OCI-M2 (cell line): Measurements from ENCODE around the gene BAZ1B.
A peak's percentile ranks its signal among the peaks of the same experiment; 100 is the strongest.
"Not testable (repeated sequence)": the region's sequence is repeated elsewhere in the genome, so short reads cannot be mapped to it uniquely, and the experiment has no call there.

Experiments used
- DNase-seq: peaks from one replicate; lab custom pipeline; 2025; ENCODE audit not compliant: unreplicated experiment; lab: John Stamatoyannopoulos, UW

Gene BAZ1B

DNA sequence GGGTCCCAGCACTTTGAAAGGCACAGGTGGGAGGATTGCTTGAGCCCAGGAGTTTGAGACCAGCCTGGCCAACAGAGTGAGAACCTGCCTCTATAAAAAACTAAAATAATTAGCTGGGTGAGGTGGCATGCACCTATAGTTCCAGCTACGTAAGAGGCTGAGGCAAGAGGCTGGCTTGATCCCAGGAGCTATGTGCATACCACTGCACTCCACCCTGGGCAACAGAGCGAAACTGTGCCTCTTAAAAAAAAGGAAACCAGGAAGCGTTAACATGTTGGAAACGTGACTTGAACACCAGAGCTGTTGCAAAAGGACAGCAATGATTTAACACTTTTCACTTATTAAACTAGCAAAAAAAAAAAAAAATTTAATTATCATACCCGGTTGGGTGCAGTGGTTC is 12.6 kb downstream of the BAZ1B start:
- DNase-seq = no peak

DNA sequence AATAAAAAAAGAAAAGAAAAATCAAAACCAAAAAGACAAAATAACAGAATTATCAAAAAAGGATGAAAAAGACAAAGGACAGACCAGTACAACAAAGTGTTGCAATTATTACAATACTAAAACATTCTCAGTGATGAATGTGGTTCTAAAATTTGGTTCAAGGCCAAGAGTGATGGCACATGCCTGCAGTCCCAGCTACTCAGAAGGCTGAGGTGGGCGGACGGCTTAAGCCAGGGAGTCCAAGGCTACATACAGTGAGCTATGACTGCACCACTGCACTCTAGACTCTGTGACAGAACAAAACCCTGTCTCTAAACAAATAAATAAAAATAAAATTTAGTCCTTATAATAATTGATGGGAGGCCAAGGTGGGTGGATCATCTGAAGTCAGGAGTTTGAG is 14.5 kb downstream of the BAZ1B start:
- no peak for DNase-seq

GRCh38 chr7:73504920-73505319 is 17.2 kb downstream of the BAZ1B start:
- no peak for DNase-seq

GRCh38 chr7:73504017-73504416 is 18.1 kb downstream of the BAZ1B start:
- no peak for DNase-seq

GRCh38 chr7:73503229-73503628 is 18.9 kb downstream of the BAZ1B start:
- no peak for DNase-seq

DNA sequence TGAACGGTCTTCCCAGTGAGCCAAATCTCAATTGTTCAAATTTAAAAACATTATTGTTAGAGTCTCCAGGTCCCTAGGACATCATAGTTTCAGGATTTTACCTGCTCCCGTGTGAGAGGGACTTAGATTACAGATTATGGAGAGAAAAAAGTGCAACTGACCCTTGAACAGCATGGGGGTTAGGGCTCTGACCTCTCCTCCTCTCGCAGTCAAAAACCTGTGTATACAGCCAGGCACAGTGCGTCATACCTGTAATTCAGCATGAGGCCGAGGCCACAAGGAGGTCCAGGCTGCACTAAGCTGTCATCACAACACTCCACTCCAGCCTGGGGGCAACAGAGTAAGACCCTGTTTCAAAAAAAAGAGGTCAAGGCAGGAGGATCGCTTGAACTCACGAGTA is 25.5 kb downstream of the BAZ1B start:
- DNase-seq = no peak

- not testable (repeated sequence) for DNase-seq
These were observed 26.6 kb downstream of the BAZ1B start for GRCh38 chr7:73495507-73495906.

- no peak for DNase-seq
These were observed 32.1 kb downstream of the BAZ1B start for GRCh38 chr7:73489976-73490375.

GRCh38 chr7:73487486-73487885 is 34.6 kb downstream of the BAZ1B start:
- DNase-seq = no peak

GRCh38 chr7:73483171-73483570 is 38.9 kb downstream of the BAZ1B start:
- DNase-seq = no peak

- no peak for DNase-seq
These were observed 39.3 kb downstream of the BAZ1B start for GRCh38 chr7:73482746-73483145.

DNA sequence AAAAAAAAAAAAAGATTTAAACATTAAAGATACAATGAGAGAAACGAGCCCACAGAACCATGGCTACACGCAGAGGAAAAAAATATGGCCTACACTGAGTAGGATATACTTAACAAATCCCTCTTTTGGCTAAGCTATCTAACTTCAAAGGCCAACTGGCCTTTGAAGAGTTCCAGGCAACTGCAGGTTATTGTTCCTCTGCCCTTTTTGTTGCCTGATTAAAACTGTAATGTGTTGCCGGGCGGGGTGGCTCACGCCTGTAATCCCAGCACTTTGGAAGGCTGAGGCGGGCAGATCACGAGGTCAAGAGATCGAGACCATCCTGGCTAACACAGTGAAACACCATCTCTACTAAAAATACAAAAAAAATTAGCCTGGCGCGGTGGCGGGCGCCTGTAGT is 40.6 kb downstream of the BAZ1B start:
- DNase-seq = not testable (repeated sequence)

DNA sequence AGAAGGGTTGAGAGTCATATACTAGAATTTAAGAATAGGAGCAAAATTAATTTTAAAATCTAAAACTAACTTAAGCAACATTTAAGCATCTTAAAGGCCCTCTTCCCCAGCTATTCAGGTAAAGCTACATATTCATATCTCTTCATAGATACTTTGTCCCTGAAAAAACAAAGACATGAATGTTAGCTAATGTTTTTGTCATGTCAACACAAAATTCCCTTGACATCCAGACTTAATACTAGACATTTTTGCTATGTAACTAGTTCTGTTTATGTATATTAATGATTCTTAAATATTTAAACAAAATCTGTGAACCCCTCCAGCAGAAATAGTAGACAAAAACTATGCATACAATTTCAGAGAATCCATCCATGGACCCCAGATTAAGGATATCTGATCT is 43.5 kb downstream of the BAZ1B start:
- DNase-seq = no peak

- DNase-seq = peak; percentile 74
These were observed 44.7 kb downstream of the BAZ1B start for GRCh38 chr7:73477376-73477775.

DNA sequence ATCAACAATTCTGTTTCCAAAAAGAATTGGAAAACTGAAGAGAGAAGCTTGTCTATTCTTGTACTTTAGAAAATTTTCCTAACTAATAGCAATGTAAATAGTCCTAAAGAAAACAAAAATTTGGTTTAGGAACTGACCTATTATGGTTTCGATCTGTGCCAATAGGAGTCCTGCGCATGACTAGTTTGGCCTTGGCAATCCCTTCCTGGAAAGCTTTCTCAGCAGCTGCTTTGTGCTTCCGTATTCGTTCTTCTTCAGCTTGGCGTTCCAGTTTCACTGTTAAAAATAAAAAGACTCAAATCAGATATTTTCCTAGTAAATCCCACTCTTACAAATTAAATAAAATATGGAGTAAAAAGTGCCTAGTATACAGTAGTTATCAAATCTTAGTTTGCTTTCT is 51.9 kb downstream of the BAZ1B start:
- DNase-seq = no peak

GRCh38 chr7:73467046-73467445 is 55.0 kb downstream of the BAZ1B start:
- DNase-seq = not testable (repeated sequence)

DNA sequence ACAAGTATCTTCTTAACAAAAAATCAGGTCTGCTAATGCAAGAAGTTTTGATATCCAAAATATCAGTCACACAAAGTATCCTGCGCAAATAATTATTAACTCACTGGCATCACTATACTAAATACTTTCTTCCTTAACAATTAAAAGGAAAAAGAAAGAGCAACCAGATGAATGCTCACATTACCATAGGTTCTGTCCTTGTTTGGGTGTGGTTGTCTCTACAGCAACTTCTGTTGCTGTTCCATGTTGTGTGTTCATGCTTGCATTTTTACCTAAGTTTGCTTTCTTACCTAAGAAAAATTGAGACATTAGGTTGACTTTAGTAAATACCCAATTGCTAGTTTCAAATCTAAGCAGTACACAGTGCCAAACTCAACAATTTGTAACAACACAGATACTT is 56.0 kb downstream of the BAZ1B start:
- DNase-seq = no peak

GRCh38 chr7:73463966-73464365 is 58.1 kb downstream of the BAZ1B start:
- no peak for DNase-seq

DNA sequence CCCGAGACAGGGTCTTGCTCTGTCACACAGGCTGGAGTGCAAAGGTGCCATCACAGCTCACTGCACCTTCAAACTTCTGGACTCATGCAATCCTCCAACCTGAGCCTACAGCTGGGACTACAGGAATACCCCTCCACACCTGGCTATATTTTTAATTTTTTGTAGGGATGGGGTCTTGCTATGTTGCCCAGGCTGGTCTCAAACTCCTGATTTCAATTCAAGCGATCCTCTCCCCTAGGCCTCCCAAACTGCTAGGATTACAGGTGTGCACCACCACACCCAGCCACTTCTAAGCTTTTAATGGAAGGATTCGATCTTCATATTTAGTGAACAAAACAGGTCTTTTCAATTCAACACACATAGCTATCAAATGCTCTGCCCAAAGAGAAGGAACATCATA is 58.8 kb downstream of the BAZ1B start:
- DNase-seq = no peak

GRCh38 chr7:73461782-73462285 is 60.3 kb downstream of the BAZ1B start:
- DNase-seq = no peak

GRCh38 chr7:73454424-73454823 is 67.7 kb downstream of the BAZ1B start:
- DNase-seq = no peak

DNA sequence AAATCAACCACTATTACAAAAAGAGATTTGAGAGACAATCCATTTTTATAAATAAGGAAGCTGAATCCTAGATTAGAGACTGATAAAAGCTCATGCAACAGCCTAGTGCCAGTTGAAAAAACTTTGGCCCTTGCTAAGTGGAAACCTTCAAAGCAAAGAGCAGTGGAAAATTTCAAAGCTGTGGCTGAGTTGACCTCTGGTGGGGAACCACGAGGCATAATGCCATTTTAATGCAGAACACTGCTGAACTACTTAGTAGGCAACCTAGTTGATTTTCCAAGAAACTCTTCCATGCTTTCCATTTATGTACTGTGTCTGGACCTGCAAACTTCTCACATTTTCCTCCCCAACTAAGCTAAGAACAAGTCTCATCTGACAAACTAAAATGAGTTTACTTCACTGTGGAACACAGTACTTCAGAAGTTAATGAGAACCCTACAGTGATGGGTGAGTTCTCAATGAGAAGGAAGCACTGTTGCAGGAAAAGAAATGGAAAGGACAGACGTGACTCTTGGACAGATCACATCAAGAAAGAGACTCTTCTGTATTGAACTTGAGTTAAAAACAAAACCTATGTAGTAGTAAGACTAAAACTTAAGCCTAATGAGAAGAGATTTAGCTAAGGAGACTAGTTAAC is 69.0 kb downstream of the BAZ1B start:
- DNase-seq = no peak

GRCh38 chr7:73451780-73452398 is 70.2 kb downstream of the BAZ1B start:
- no peak for DNase-seq
